MM.1S (cell line): ENCODE data around the gene LDLRAD4.

ENCODE experiments used
- EZH2 ChIP-seq: fragments of 300-600 bp; sonication (generic); optimal IDR thresholded peaks from 2 replicates; pipeline ENCODE3; 2017; ENCODE audit warnings: low read depth, mild to moderate bottlenecking, antibody characterized with exemption, low read length, mixed read lengths
- EZH2phosphoT487 ChIP-seq: fragments of 300-600 bp; sonication (generic); IDR thresholded peaks from 2 replicates; pipeline ENCODE4 v1.6.1; 2018; ENCODE audit warnings: antibody characterized with exemption, low read length
- TF ChIP-seq, protein P1 (sequence below): fragments of 300-600 bp; sonication (generic); IDR thresholded peaks from 2 replicates; pipeline ENCODE4 v1.5.1; 2016; ENCODE audit warnings: antibody characterized with exemption, low read length, mixed read lengths

GRCh38 chr18:13233787-13234783 is 15.5 kb downstream of the LDLRAD4 start:
- TF ChIP-seq, protein P1, sequence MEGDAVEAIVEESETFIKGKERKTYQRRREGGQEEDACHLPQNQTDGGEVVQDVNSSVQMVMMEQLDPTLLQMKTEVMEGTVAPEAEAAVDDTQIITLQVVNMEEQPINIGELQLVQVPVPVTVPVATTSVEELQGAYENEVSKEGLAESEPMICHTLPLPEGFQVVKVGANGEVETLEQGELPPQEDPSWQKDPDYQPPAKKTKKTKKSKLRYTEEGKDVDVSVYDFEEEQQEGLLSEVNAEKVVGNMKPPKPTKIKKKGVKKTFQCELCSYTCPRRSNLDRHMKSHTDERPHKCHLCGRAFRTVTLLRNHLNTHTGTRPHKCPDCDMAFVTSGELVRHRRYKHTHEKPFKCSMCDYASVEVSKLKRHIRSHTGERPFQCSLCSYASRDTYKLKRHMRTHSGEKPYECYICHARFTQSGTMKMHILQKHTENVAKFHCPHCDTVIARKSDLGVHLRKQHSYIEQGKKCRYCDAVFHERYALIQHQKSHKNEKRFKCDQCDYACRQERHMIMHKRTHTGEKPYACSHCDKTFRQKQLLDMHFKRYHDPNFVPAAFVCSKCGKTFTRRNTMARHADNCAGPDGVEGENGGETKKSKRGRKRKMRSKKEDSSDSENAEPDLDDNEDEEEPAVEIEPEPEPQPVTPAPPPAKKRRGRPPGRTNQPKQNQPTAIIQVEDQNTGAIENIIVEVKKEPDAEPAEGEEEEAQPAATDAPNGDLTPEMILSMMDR, result no peak
- TF ChIP-seq EZH2 (no peak), EZH2phosphoT487 (no peak)
